ENCODE data around the gene MIOX.
A peak's percentile ranks its signal among the peaks of the same experiment; 100 is the strongest.
"Not testable (repeated sequence)": the region's sequence is repeated elsewhere in the genome, so short reads cannot be mapped to it uniquely, and the experiment has no call there.

MIOX gene

DNA sequence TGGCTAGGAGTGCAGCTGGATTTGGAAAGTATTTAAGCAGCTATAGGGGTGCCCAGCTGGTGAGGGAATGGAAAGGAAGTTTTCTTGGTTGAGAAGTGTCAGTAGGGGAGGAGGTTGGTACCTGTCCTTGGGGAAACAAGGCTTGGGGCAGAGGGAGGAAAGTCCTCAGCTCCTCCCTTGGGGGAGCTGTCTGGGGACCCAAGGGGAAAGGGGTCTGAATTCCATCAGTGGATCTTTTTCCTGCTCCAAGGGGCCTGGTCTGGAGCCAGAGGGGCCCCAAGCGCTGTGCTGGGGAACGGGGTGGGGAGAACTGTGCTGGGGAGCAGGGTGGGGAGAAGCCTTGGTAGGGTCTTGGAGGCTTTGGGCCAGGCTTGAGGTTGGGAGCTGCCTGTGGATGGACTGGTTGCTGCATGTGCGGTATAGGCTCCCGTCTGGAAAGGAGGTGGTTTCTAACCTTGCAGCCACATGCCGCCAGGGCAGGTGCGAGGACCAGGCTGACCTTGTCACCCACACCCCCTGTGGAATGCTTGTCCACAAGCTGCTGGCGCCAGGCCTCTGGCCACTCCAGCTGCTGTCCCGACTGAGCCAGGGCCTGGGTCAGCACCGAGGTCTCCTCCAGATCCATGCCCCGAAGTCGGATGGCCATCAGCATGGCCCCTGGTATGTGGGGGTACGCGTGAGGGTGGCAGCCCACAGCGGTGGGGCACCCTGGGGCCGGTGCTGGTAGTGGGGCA, 42.2 kb downstream of the MIOX start:
- no peak for DNase-seq (ENCODE audit: low read depth in 1 of 2, low spot score in 1 of 2)

DNA sequence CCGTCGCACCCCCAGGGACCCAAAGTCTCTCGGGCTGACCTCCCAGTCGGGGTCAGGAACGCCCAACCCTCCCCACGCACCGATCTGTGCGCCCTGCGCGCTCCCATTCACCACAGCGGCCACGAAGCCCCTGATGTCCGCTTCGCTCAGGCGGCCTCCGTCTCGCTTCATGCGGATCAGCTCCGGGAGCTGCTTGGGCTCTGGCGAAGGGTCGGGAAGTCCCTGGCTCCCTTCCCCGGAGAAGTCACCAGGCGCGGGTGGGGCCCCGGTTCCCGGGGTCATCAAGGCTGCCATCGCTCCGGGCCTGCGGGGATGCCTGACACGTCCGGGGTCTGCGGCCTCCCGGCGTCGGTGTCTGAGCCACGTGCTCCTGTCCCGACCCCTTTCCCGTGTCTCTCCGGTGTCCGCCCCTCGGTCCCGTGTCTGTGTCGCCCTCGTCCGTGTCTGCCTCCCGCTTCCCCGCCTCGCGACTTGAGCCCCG, 42.8 kb downstream of the MIOX start:
- no peak for DNase-seq (ENCODE audit: low read depth in 1 of 2, low spot score in 1 of 2)

DNA sequence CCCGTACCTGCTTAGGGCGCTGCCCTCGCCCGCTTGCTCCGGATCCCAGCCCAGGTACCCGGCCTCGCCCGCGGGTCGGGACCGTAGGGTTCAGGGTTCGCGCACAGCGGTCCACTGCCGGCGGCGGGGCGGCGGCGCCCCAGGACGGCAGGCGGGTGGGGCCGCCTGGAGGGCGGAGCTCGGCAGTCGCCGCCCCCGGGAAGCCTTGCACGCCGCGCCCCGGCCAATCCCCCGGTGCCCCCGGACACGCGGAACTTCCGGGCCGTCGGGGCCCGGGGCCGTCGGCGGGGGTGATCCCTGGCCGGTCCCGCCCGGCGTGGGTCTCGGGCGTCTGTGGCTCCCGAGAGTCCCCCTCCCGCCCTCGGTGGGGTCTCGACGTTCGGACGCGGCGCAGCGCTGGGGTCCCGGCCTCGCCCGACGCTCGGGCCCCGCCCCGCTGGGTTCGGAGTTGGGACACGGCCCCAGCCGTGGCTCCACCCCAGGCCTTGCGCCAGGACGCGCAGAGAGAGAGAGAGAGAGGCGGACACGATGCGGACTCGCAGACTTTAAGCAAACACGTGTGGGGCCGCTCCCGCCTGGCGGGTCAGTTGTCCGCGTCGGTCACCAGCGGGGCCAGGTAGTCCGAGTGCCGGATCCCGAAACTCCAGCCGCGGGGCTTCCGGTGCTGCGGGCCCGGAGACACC, 43.4 kb downstream of the MIOX start, which contains the start of gene TYMP:
TSS of gene TYMP (minus strand) at position 116 of the 683 bp plus-strand sequence. CDS start 303 bp downstream, outside the sequence.
- peak; percentile 54 to 64 for DNase-seq (ENCODE audit: low read depth in 1 of 2, low spot score in 1 of 2)

DNA sequence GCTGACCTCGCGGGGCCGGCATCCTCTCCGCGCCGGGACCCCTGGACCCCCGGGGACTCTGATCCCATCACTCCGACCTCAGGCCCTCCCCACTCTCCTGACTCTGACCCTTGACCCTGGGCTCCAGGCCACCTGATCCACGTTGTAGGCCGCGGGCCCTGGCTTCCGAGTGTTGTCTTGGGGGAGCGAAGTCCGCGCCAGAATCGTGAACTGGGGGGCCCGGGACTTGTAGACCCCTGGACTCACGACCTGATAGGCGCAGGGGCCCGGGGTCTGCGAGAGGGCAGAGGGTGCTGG, 43.9 kb downstream of the MIOX start:
- DNase-seq (ENCODE audit: low read depth in 1 of 2, low spot score in 1 of 2) = no peak

DNA sequence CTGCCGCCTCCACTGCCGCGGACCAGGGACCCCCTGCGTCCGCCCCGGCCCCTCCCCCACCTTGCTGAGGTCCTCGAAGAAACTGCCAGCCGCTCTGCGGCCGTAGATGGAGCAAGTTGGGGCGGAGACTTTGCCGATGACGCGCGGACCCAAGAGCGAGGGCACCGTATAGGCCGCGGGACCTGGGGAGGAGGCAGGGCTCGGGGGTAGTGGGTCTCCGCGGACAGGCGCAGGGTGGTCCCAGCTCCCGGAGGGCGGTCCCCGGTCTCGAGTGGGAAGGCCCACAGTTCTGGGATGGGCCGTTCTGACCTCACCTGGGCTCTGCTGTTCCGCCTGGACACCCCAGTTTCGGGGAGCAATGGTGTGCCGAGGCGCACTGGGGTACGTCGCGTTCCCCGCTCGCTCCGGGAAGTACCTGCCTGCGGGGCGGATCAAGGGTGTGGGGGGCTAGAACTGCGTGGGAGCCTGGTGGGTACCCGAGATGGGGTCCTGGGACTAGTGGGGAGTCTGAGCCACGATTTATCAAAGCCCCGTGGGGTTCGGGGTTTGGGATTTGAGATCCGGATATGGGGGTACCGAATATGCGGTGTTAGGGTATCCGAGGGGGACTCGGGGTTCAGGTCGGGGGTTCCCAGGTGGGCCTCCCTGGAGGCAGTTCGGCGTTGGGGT, 44.4 kb downstream of the MIOX start:
- peak; percentile 65 to 67 for DNase-seq (ENCODE audit: low read depth in 1 of 2, low spot score in 1 of 2)

DNA sequence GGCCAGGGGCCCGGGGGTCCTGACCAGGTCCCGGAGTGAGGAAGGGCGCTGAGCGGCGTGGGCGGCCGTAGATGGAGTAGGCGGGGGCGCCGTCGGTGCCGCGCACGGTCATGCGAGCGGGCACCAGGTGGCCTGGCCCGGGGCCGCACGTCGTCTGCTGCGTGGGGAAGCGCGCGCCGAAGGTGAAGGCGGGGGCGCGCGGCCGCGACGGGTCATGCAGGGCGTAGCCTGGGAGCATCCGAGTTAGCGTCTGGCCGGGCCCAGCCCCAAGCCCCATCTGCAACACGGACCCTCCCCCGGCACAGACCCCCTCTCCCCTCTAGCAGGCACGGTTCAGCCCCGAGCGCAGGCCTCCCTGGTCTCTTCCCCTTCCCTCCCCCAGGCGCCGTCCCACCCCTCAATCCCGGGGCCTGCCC, 44.9 kb downstream of the MIOX start:
- DNase-seq (ENCODE audit: low read depth in 1 of 2, low spot score in 1 of 2) = peak; percentile 50 to 61

- no peak for DNase-seq (ENCODE audit: low read depth in 1 of 2, low spot score in 1 of 2)
Measured at GRCh38 chr22:50531962-50532674, 45.5 kb downstream of the MIOX start.

- no peak for DNase-seq (ENCODE audit: low read depth in 1 of 2, low spot score in 1 of 2)
Measured at GRCh38 chr22:50532824-50533796, 46.5 kb downstream of the MIOX start.

- not testable (repeated sequence) for DNase-seq (ENCODE audit: low read depth in 1 of 2, low spot score in 1 of 2)
Measured at GRCh38 chr22:50533856-50534711, 47.4 kb downstream of the MIOX start.

DNA sequence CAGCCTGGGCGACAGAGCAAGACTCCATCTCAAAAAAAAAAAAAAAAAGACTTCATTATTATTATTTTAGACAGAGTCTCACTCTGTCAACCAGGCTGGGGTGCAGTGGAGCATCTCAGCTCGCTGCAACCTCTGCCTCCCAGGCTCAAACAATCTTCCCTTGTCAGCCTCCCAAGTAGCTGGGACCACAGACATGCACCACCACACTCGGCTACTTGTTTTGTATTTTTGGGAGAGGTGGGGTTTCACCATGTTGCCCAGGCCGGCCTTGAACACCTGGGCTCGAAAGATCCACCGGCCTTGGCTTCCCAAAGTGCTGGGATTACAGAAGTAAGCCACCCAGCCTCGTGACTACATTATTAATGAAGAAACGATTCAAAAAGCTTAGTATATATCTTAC, 48.5 kb downstream of the MIOX start:
- DNase-seq (ENCODE audit: low read depth in 1 of 2, low spot score in 1 of 2) = no peak

GRCh38 chr22:50536226-50536625, 49.6 kb downstream of the MIOX start:
- no peak for DNase-seq (ENCODE audit: low read depth in 1 of 2, low spot score in 1 of 2)

- no peak for DNase-seq (ENCODE audit: low read depth in 1 of 2, low spot score in 1 of 2)
Measured at GRCh38 chr22:50537765-50538164, 51.1 kb downstream of the MIOX start.
